GM21367 (cell line): ENCODE results near the gene MT1G.
A peak's percentile ranks its signal among the peaks of the same experiment; 100 is the strongest.
"Not testable (repeated sequence)": the region's sequence is repeated elsewhere in the genome, so short reads cannot be mapped to it uniquely, and the experiment has no call there.

Experiments
- ATAC-seq: cut with Tn5 transposase; IDR thresholded peaks from one replicate; pipeline ENCODE4 v1.9.1; 2021; ENCODE audit not compliant: unreplicated experiment

MT1G gene

GRCh38 chr16:56637814-56638750 lies 29.8 kb downstream of the MT1G start, which contains the start of gene MT1A:
MT1A (plus strand) TSS chr16:56638666; CDS start chr16:56638739, 73 bp downstream.
- ATAC-seq: no peak

GRCh38 chr16:56636616-56637413 lies 31.1 kb downstream of the MT1G start:
- ATAC-seq: no peak

GRCh38 chr16:56635441-56635967 lies 32.4 kb downstream of the MT1G start:
- ATAC-seq: no peak

GRCh38 chr16:56634715-56635440 lies 33.0 kb downstream of the MT1G start:
- ATAC-seq: no peak

- no peak for ATAC-seq
Measured at GRCh38 chr16:56633535-56633934, 34.3 kb downstream of the MT1G start.

- ATAC-seq: no peak
Measured at GRCh38 chr16:56632848-56633365, 35.0 kb downstream of the MT1G start.

- no peak for ATAC-seq
Measured at GRCh38 chr16:56632156-56632847, 35.6 kb downstream of the MT1G start, which contains the start of gene MT1M. MT1M (plus strand) TSS chr16:56632659; CDS start chr16:56632732, 73 bp downstream.

GRCh38 chr16:56631832-56632155 lies 36.1 kb downstream of the MT1G start:
- no peak for ATAC-seq

GRCh38 chr16:56631197-56631596 lies 36.7 kb downstream of the MT1G start:
- no peak for ATAC-seq

- peak; percentile 84 for ATAC-seq
Measured at GRCh38 chr16:56630134-56630533, 37.7 kb downstream of the MT1G start.

- ATAC-seq: no peak
Measured at GRCh38 chr16:56629531-56629930, 38.3 kb downstream of the MT1G start.

- no peak for ATAC-seq
Measured at GRCh38 chr16:56628486-56629350, 39.1 kb downstream of the MT1G start.

- ATAC-seq: no peak
Measured at GRCh38 chr16:56626685-56627084, 41.2 kb downstream of the MT1G start.

- no peak for ATAC-seq
Measured at GRCh38 chr16:56625943-56626654, 41.8 kb downstream of the MT1G start.

GRCh38 chr16:56625140-56625942 lies 42.5 kb downstream of the MT1G start, which contains the start of gene MT1E:
MT1E (plus strand) TSS chr16:56625781; CDS start chr16:56625852, 71 bp downstream.
- no peak for ATAC-seq

GRCh38 chr16:56623637-56624036 lies 44.2 kb downstream of the MT1G start:
- ATAC-seq: no peak

GRCh38 chr16:56623184-56623583 lies 44.7 kb downstream of the MT1G start:
- not testable (repeated sequence) for ATAC-seq
